RWPE1 (cell line): ENCODE data around the gene ERGIC1.
"Not testable (repeated sequence)": the region's sequence is repeated elsewhere in the genome, so short reads cannot be mapped to it uniquely, and the experiment has no call there.

Experiments
- CTCF ChIA-PET: fragments of 350-600 bp; sonication (Branson Sonifier 250); formaldehyde crosslinking; extraction: SDS; loops from one replicate; lab custom pipeline; 2021; lab: Yijun Ruan, JAX
- POLR2A ChIA-PET: fragments of 400-600 bp; formaldehyde crosslinking; extraction: SDS; loops from one replicate; lab custom pipeline; 2020; ENCODE audit warnings: antibody characterized with exemption; ENCODE audit not compliant: low non-redundant PET; lab: Yijun Ruan, JAX
- DNase-seq: peaks from one replicate; pipeline ENCODE4 v3.0.0; 2012; ENCODE audit warnings: low spot score
- H3K27ac ChIP-seq: fragments of 450-650 bp; 2 replicates; pipeline ENCODE4 v1.5.1; 2017
- CTCF ChIP-seq: fragments of 450-650 bp; conservative IDR thresholded peaks from 2 replicates; pipeline ENCODE4 v1.5.1; 2017; ENCODE audit warnings: low read depth, mild to moderate bottlenecking

ERGIC1 gene

GRCh38 chr5:172848419-172848818 lies 14.4 kb downstream of the ERGIC1 start:
- CTCF ChIA-PET, result interaction anchor here (0.7 to 1.2 kb wide), 3 partner anchors 8 to 1661 kb away, joined by 3 to 4 read pairs (median 3); no protein-coding TSS in a partner anchor
- peak overlapping the region; percentile 90 for H3K27ac ChIP-seq
- no peak for DNase-seq
- TF ChIP-seq CTCF, result no peak
- POLR2A ChIA-PET, result no interaction called here

DNA sequence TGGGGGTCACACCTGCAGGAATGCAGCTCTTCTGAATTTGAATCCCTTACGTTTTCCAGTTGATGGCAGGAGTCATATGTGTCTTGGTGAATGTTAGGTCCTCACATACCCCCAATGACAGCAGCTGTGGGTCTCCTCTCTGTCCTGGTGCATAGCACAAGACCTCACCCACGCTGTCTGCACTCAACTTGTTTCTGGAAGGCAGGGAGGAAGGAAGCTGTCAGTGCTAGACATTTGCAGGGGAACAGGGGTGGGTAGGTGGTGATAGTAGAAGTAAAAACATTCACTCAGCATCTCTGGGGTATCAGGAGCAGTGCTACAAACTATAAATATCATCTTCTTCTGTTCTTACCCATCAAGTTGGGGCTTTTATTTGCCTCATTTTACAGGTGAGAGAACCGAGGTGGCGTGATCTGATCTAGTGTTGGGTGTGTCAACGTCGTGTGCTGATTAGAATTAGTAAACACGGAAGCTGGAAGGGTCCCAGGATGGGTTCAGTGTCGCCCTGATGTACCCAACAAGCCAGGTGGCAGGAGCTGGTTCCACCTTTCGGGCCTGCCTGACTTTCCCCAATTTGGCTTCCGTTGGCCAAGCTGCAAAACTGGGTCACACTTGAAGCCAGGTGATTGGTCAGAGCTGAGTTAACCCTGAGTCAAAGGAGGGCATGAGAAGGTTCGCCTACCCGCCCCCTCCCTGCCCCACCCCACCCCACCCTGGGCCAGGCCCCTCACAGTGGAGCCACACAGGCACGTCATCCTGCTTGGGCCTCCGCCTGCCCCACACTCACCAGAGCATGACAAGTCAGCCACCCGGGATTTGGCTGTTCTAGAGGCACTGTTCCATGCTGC lies 15.8 kb downstream of the ERGIC1 start:
- H3K27ac ChIP-seq, result peak overlapping the region; percentile 90
- CTCF ChIA-PET, result interaction anchor here (0.7 to 1.4 kb wide), 5 partner anchors 10 to 80 kb away, joined by 3 to 4 read pairs (median 3); no protein-coding TSS in a partner anchor
- POLR2A ChIA-PET, result no interaction called here
- DNase-seq, result peak; percentile 78
- TF ChIP-seq CTCF, result no peak

GRCh38 chr5:172850454-172850797 lies 16.4 kb downstream of the ERGIC1 start:
- peak overlapping the region; percentile 90 for H3K27ac ChIP-seq
- no peak for DNase-seq
- POLR2A ChIA-PET, result no interaction called here
- CTCF ChIA-PET, result interaction anchor here (1.4 kb wide), 1 partner anchor 9 kb away, joined by 3 read pairs; no protein-coding TSS in a partner anchor
- TF ChIP-seq CTCF, result no peak

DNA sequence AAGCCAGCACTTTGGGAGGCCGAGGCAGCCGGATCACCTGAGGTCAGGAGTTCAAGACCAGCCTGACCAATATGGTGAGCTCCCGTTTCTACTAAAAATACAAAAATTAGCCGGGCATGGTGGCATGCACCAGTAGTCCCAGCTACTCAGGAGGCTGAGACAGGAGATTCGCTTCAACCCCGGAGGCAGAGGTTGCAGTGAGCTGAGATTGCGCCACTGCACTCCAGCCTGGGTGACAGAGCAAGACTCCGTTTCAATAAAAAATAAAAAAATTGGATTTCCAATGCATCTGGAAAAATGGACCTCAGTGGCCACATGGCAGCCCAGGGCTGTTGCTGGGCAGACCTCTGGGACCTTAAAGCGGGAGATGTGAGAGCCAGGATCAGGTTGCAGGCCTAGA lies 17.2 kb downstream of the ERGIC1 start:
- ChIA-PET POLR2A (interaction anchor here (1.2 kb wide), 1 partner anchor 10 kb away, joined by 3 read pairs; no protein-coding TSS in a partner anchor), CTCF (interaction anchor here (1.4 kb wide), 1 partner anchor 9 kb away, joined by 3 read pairs; no protein-coding TSS in a partner anchor)
- H3K27ac ChIP-seq, result peak overlapping the region; percentile 90
- not testable (repeated sequence) for DNase-seq

DNA sequence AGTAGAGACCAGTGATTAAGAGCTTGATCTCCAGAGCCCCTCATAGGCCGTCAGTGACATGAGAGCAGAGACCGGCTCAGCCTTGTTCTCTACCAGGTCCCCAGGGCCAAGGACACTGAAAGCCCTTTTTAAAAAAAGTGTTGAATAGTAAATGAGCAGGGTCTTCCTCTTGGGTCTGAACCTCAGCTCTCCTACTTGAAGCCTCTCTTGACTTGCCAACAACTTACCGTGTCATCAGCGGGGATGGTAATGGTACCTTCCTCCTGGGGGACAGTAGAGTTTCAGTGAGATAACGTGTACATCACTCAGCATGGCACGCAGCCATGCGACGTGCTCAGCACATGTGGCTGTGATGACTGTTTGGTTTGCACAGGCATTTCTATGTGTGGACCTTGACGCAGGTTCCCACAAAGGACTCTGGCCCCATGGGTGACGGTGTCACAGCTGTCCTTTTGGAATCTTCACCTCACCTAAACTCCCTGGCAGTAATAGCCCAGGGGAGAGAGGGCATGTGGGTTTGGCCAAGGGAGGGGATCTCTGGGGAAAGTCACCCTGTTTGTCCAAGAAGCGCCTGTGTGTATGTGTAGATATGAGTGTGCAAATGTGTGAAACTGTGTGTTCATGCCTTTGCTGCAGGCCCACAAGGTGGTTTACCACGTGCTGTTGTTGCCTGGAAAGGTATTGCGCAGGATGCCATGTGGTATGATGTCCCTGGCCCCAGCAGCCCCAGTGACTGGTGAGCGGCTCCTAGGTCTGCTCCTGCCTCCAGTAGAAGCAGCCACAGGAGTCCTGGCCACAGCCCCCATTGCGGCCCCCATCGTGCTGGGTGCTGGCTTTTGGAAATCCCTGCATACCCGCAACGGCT lies 18.7 kb downstream of the ERGIC1 start:
- no peak for TF ChIP-seq CTCF
- POLR2A ChIA-PET, result interaction anchor here (1.2 kb wide), 1 partner anchor 8 kb away, joined by 3 read pairs; no protein-coding TSS in a partner anchor
- peak overlapping the region; percentile 90 for H3K27ac ChIP-seq

DNA sequence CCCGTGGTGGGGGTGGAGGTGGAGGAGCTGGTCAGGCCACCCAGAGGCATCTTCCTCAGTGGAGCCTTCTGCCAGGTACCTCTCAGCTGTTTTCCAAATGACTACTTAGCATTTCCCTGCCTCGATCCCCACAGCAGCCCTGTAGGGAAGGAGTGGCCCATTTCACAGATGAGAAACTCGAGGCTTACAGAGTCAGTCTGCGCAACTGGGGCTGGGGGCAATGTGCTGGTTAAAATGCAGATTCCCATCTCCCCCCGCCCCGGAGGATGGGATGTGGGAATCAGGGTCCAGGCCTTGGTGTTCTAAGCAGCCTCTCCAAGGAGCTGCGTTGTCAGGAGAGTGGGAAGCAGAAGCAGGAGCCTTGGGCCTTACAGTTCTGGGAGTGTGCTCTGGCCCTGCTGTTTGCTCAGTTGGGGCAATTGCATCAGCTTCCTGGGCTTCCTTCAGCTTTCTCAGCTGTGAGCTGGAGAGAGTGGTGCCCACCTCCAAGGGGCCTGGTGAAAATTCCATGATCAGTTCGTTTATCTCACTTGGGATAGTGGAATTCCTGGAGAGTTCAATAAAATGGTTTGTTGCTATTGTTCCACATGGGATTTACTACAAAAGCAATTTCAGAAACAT lies 19.4 kb downstream of the ERGIC1 start:
- POLR2A ChIA-PET, result no interaction called here
- no peak for DNase-seq
- no peak for TF ChIP-seq CTCF
- CTCF ChIA-PET, result interaction anchor here (0.5 to 1.1 kb wide), 4 partner anchors 82 to 140 kb away, joined by 3 to 4 read pairs (median 3); no protein-coding TSS in a partner anchor
- H3K27ac ChIP-seq, result peak overlapping the region; percentile 90

More for the DNA sequence above, 18.7 kb downstream of the ERGIC1 start:
- DNase-seq, result no peak
- CTCF ChIA-PET, result interaction anchor here (0.8 to 1.3 kb wide), 2 partner anchors 8 to 139 kb away, joined by 3 to 5 read pairs; no protein-coding TSS in a partner anchor
